ENCODE data around the gene AMACR. TPM values are rescaled to one million over a fixed set of nuclear protein-coding genes. Genes with fewer than 3 reads are reported as not detected.

AMACR gene
- total RNA-seq, 2 donors from 2014 or later = 7.3 to 8.4 TPM

DNA sequence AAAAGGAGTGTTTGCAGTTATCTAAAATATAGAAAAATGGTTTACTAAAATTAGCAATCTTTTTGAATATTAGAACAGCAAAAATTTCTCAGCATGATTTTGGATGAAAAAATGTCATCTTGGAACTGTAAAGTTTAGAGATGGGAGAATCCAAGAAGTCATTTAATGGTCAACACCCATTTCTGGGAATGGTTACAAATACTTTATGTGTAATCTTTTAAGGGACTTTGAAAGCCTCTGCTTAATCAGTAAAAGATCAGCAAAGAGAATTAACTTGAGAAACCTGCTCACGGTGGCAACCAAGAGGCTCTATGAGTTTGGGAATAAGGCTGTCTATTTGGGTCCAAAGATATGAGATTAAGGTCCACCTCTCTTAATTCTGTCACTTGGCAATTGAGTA, 22.2 kb upstream of the AMACR start:
- H3K27me3 ChIP-seq (replicated peaks; ENCODE audit: insufficient read depth) = no peaks in the 10 kb centered on the region
- no peaks in the 10 kb centered on the region for H3K36me3 ChIP-seq
- H3K4me1 ChIP-seq (ENCODE audit: control insufficient read depth in 1 of 2, low read depth in 2 of 2) = no peaks in the 10 kb centered on the region
- ATAC-seq (ENCODE audit: insufficient number of reproducible peaks, low FRiP score, low read depth) (no peak), DNase-seq (ENCODE audit: low spot score) (no peak)
- TF ChIP-seq, protein P1, sequence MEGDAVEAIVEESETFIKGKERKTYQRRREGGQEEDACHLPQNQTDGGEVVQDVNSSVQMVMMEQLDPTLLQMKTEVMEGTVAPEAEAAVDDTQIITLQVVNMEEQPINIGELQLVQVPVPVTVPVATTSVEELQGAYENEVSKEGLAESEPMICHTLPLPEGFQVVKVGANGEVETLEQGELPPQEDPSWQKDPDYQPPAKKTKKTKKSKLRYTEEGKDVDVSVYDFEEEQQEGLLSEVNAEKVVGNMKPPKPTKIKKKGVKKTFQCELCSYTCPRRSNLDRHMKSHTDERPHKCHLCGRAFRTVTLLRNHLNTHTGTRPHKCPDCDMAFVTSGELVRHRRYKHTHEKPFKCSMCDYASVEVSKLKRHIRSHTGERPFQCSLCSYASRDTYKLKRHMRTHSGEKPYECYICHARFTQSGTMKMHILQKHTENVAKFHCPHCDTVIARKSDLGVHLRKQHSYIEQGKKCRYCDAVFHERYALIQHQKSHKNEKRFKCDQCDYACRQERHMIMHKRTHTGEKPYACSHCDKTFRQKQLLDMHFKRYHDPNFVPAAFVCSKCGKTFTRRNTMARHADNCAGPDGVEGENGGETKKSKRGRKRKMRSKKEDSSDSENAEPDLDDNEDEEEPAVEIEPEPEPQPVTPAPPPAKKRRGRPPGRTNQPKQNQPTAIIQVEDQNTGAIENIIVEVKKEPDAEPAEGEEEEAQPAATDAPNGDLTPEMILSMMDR (IDR thresholded peaks at IDR 0.05) = no peak
- H3K9me3 ChIP-seq = no peaks in the 10 kb centered on the region
- no peak overlapping the region for H3K27ac ChIP-seq
- H3K4me3 ChIP-seq = no peak overlapping the region

DNA sequence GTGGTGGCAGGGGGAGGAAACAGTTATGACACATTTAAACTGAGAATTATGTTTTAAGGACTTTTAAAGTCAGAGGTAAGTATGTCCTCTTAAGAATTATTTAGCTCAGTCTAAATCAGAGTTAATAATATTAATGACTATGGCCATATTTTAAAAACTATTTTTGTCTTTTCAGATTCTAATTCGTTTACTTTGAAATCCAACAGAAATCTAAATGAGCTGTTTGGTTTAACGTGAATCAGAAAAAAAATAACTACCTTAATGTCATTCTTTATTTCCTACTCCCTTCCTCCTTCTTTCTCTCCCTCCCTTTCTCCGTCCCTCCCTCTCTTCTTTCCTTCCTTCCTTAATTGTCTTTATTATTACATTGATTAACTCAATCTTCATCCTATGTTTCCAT, 20.5 kb upstream of the AMACR start:
- no peaks in the 10 kb centered on the region for H3K9me3 ChIP-seq
- H3K4me3 ChIP-seq = no peak overlapping the region
- no peaks in the 10 kb centered on the region for H3K36me3 ChIP-seq
- no peak for ATAC-seq (ENCODE audit: insufficient number of reproducible peaks, low FRiP score, low read depth)
- no peak overlapping the region for H3K27ac ChIP-seq
- no peak for DNase-seq (ENCODE audit: low spot score)
- TF ChIP-seq, protein P1 (IDR thresholded peaks at IDR 0.05) = no peak
- no peaks in the 10 kb centered on the region for H3K4me1 ChIP-seq (ENCODE audit: control insufficient read depth in 1 of 2, low read depth in 2 of 2)
- H3K27me3 ChIP-seq (replicated peaks; ENCODE audit: insufficient read depth) = no peaks in the 10 kb centered on the region

DNA sequence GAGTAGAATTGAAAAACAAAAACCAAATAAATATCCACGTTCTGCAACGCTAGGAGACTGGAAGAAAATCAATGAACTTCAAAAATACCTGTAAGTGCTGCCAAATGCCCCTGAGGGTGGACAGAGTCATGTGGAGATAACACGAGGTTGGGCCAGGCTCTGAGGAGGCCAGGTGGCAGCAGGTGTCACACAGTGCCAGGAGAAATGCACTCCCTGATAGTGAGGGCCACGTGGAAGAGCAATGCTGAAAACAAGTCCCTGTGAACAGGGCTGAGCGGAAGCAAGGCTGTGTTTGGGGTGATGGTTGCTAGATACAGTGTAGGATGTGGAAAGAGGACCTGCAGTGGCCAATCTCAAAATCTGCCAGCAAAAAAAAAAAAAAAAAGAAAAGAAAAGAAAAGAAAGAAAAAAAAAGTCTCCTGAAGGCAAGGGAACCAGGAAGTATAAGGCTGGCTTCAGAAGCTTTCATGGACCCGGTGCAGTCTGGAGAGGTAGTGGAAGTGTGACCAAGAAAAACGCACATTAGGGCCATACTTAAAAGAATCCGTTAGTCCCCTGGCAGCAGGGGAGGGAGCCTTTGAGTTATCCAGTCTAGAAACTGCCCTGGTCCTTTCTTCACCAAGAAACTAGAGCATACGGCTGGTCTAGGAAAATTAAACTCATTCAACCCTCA, 18.4 kb upstream of the AMACR start:
- Histone ChIP-seq H3K36me3 (no peaks in the 10 kb centered on the region), H3K27me3 (replicated peaks; ENCODE audit: insufficient read depth) (no peaks in the 10 kb centered on the region), H3K27ac (no peak overlapping the region), H3K4me3 (no peak overlapping the region), H3K9me3 (no peaks in the 10 kb centered on the region), H3K4me1 (ENCODE audit: control insufficient read depth in 1 of 2, low read depth in 2 of 2) (no peaks in the 10 kb centered on the region)
- DNase-seq (ENCODE audit: low spot score) (no peak), ATAC-seq (ENCODE audit: insufficient number of reproducible peaks, low FRiP score, low read depth) (no peak)
- TF ChIP-seq, protein P1 (IDR thresholded peaks at IDR 0.05) = no peak

DNA sequence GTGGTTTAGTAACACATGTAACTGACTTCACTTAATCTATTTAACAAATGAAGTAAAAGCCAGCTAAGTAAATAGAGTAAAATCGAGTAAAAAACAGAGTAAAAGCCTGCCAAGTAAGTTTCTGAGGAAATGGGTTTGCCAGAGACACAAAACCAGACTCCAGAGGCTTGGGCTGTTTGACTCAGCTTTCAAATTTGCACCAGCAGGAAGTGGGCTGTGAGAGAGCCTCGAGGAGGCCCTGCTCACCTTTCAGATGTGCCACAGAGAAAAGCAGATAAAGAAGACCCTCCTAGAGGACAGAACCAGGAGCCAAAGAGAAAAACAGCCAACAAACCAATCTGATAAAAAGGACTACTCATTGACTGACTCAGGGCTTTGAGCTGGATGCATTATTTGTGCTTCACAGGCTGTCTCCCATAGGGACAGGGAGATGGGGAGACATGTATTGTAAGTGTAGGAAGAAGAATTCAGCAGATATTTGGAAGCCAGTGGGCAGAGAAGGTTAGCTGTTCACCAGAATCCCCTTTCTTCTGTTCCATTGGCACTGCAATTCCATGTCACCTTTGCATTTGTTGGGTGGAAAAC, 14.4 kb upstream of the AMACR start:
- H3K9me3 ChIP-seq = no peaks in the 10 kb centered on the region
- DNase-seq (ENCODE audit: low spot score) (no peak), ATAC-seq (ENCODE audit: insufficient number of reproducible peaks, low FRiP score, low read depth) (no peak)
- H3K36me3 ChIP-seq = no peaks in the 10 kb centered on the region
- no peak overlapping the region for H3K27ac ChIP-seq
- H3K4me3 ChIP-seq = no peak overlapping the region
- no peaks in the 10 kb centered on the region for H3K4me1 ChIP-seq (ENCODE audit: control insufficient read depth in 1 of 2, low read depth in 2 of 2)
- H3K27me3 ChIP-seq (replicated peaks; ENCODE audit: insufficient read depth) = no peaks in the 10 kb centered on the region
- TF ChIP-seq, protein P1 (IDR thresholded peaks at IDR 0.05) = no peak

DNA sequence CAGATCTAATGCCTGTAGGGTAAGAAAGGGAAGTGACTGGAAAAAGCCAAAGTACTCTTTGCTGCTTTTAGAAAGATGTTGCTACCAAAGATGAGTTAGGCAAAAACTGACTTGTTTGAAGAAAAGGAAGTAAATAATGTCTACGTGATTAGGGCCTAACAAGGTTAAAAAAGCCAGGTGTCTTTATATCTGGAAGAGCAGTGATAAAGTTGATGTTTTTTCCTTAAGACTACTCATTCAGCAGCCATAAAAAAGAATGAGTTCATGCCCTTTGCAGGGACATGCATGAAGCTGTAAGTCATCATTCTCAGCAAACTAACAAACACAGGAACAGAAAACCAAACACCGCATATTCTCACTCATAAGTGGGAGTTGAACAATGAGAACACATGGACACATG, 13.5 kb upstream of the AMACR start:
- Histone ChIP-seq H3K4me3 (no peak overlapping the region), H3K9me3 (no peaks in the 10 kb centered on the region), H3K27me3 (replicated peaks; ENCODE audit: insufficient read depth) (no peaks in the 10 kb centered on the region), H3K4me1 (ENCODE audit: control insufficient read depth in 1 of 2, low read depth in 2 of 2) (no peaks in the 10 kb centered on the region), H3K27ac (no peak overlapping the region), H3K36me3 (no peaks in the 10 kb centered on the region)
- no peak for DNase-seq (ENCODE audit: low spot score)
- TF ChIP-seq, protein P1 (IDR thresholded peaks at IDR 0.05) = no peak
- ATAC-seq (ENCODE audit: insufficient number of reproducible peaks, low FRiP score, low read depth) = no peak
